Pancreas (tissue), 10 donors: ENCODE data around the gene BCL3. TPM values are rescaled to one million over a fixed set of nuclear protein-coding genes. Genes with fewer than 3 reads are reported as not detected.

Experiments used
- ATAC-seq, 4 donors: fragments of 200-7000 bp; cut with Tn5 transposase; one replicate each; pipeline versions ENCODE4 v1.8.0 to v1.9.1; 2020; ENCODE audit warnings: mild to moderate bottlenecking in 4 of 4, moderate library complexity in 4 of 4
- DNase-seq, 6 donors: peaks; one replicate each; pipeline ENCODE4 v3.0.0-alpha.2; 2020
- FAIRE-seq: peaks from 2 replicates; lab custom pipeline; 2012; peaks lifted over from hg19 to GRCh38; lab: Jason Lieb, UNC
- H3K27ac ChIP-seq, 4 donors: fragments of 200-600 bp; sonication (generic); 1 replicate in 3 of 4; 2 replicates in 1 of 4; pipeline versions ENCODE4 v1.5.0 to v1.8.0; 2020
- H3K27me3 ChIP-seq, 4 donors: fragments of 200-600 bp; one replicate each; pipeline ENCODE4 v1.8.0; 2021
- H3K36me3 ChIP-seq, 3 donors: fragments of 200-600 bp; sonication (generic) in 1 of 3; one replicate each; pipeline versions ENCODE4 v1.5.0 to v1.8.0; 2020 to 2021
- H3K4me1 ChIP-seq, 3 donors: fragments of 200-600 bp; one replicate each; pipeline ENCODE4 v1.8.0; 2021
- H3K4me3 ChIP-seq, 4 donors: fragments of 200-600 bp; sonication (generic) in 2 of 4; one replicate each; pipeline versions ENCODE4 v1.5.0 to v1.8.0; 2020 to 2021
- H3K9me3 ChIP-seq, 4 donors: fragments of 200-600 bp; one replicate each; pipeline ENCODE4 v1.8.0; 2021
- WGBS, 2 donors: extraction: QIAGEN DNeasy Blood & Tissue Kit; methylation state at CpG; one replicate each; pipeline ENCODE4 v1.1.7; 2013; 5-methylcytosine and 5-hydroxymethylcytosine counted together
- intact Hi-C, 3 donors: fragments of 100-400 bp; cut with DNase I; formaldehyde crosslinking; loops; one replicate each; pipeline versions ENCODE4 v1.11.1 to v1.14.2; 2022
- polyA plus RNA-seq, 2 donors: library from polyadenylated mRNA; stranded (reverse); fragments of 200-250 nt; gene quantifications; one replicate each; pipeline ENCODE4 v1.2.3, GENCODE V29; 2013
- total RNA-seq, 6 donors: library from RNA; stranded (reverse); fragmentation: NEBNext Ultra II Directional in 4 of 6; extraction: Animal tissue kit (Norgen Biotek cat#: 25700) in 4 of 6; gene quantifications; one replicate each; pipeline versions ENCODE4 v1.2.1 to v1.2.4, GENCODE V29; 2021 to 2023
- TF ChIP-seq, protein P1 (sequence below), 4 donors: fragments of 200-600 bp; sonication (generic) in 3 of 4; IDR thresholded peaks; one replicate each; pipeline versions ENCODE4 v1.5.0 to v1.8.0; 2021; ENCODE audit warnings: antibody characterized with exemption in 4 of 4
- donor health status: healthy with polysubstance abuse.
- donor health status: DM: no; HTN: no; CAD: no; lungs with moderate emphysema.
- donor health status: DM: no; HTN: no; CAD: no.
- donor health status: control.
- donor health status: control.
- donor health status: Bipolar disorder and iron deficiency.
- donor health status: DM: yes; HTN: yes; CAD: no.
- donor health status: DM: no; HTN: no; CAD: no.
- donor health status: DM: no; HTN: no; CAD: no.
- donor health status: DM: yes; HTN: yes; CAD: no.

The BCL3 gene
- total and polyA plus RNA-seq, 8 donors: 13.9 to 113 (median 36.5) TPM

- ATAC-seq: peak; percentile 79 to 90 (median 87)
- Histone ChIP-seq H3K27me3 (no peaks in the 10 kb centered on the region), H3K4me1 (peaks cover 8 to 18% (median 11%) of the 10 kb centered on the region in 3 donors), H3K36me3 (no peaks in the 10 kb centered on the region), H3K9me3 (no peaks in the 10 kb centered on the region), H3K27ac (peak overlapping the region in 3 of 4 donors; percentile 6 to 78 (median 71)), H3K4me3 (peak overlapping the region in 1 of 4 donors; percentile 30)
- 1 to 7% methylated on average over 18 of the region's 18 CpGs for WGBS, 2 donors
- intact Hi-C loops: no loop called here
- peak; percentile 75 to 92 (median 90) for DNase-seq
- TF ChIP-seq, protein P1, sequence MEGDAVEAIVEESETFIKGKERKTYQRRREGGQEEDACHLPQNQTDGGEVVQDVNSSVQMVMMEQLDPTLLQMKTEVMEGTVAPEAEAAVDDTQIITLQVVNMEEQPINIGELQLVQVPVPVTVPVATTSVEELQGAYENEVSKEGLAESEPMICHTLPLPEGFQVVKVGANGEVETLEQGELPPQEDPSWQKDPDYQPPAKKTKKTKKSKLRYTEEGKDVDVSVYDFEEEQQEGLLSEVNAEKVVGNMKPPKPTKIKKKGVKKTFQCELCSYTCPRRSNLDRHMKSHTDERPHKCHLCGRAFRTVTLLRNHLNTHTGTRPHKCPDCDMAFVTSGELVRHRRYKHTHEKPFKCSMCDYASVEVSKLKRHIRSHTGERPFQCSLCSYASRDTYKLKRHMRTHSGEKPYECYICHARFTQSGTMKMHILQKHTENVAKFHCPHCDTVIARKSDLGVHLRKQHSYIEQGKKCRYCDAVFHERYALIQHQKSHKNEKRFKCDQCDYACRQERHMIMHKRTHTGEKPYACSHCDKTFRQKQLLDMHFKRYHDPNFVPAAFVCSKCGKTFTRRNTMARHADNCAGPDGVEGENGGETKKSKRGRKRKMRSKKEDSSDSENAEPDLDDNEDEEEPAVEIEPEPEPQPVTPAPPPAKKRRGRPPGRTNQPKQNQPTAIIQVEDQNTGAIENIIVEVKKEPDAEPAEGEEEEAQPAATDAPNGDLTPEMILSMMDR (IDR thresholded peaks at IDR 0.05): no peak
- FAIRE-seq: no peak
Measured at GRCh38 chr19:44725251-44725650, 23.3 kb upstream of the BCL3 start.

- 25 to 43% methylated on average over 5 of the region's 5 CpGs for WGBS, 2 donors
- ATAC-seq (peak in 2 of 4 donors; percentile 5 to 18), DNase-seq (peak in 1 of 6 donors; percentile 36), FAIRE-seq (no peak)
- intact Hi-C loops: no loop called here
- H3K27me3 ChIP-seq: no peaks in the 10 kb centered on the region
- TF ChIP-seq, protein P1 (IDR thresholded peaks at IDR 0.05): no peak
- peaks cover 8 to 18% (median 11%) of the 10 kb centered on the region in 3 donors for H3K4me1 ChIP-seq
- peak overlapping the region in 1 of 4 donors; percentile 30 for H3K4me3 ChIP-seq
- H3K9me3 ChIP-seq: no peaks in the 10 kb centered on the region
- H3K27ac ChIP-seq: peak overlapping the region in 3 of 4 donors; percentile 6 to 78 (median 71)
- H3K36me3 ChIP-seq: no peaks in the 10 kb centered on the region
Measured at GRCh38 chr19:44725684-44726083, 22.8 kb upstream of the BCL3 start.

DNA sequence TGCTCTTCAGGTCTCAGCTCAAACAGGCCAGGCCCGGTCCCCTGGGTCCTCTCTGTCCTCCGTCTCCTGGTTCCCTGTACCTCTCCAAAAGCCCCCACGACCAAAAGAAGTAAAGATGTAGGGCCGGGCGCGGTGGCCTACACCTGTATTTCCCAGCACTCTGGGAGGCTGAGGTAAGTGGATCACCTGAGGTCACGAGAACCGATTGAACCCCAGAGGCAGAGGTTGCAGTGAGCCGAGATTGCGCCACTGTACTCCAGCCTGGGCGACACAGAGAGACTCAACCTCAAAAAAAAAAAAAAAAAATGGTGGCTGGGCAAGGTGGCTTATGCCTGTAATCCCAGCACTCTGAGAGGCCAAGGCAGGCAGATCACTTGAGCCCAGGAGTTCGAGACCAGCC is 22.0 kb upstream of the BCL3 start:
- WGBS, 2 donors: 80 to 83% methylated on average over 12 of the region's 12 CpGs
- Histone ChIP-seq H3K9me3 (no peaks in the 10 kb centered on the region), H3K36me3 (no peaks in the 10 kb centered on the region), H3K4me1 (peaks cover 8 to 18% (median 11%) of the 10 kb centered on the region in 3 donors), H3K27ac (peak overlapping the region in 2 of 4 donors; percentile 71 to 78), H3K27me3 (no peaks in the 10 kb centered on the region), H3K4me3 (no peak overlapping the region)
- TF ChIP-seq, protein P1 (IDR thresholded peaks at IDR 0.05): no peak
- DNase-seq (no peak), ATAC-seq (no peak), FAIRE-seq (no peak)
- intact Hi-C loops: no loop called here

- DNase-seq (no peak), ATAC-seq (no peak), FAIRE-seq (no peak)
- Histone ChIP-seq H3K27me3 (no peaks in the 10 kb centered on the region), H3K27ac (no peak overlapping the region), H3K9me3 (no peaks in the 10 kb centered on the region), H3K4me3 (no peak overlapping the region), H3K4me1 (peaks cover 8 to 18% (median 11%) of the 10 kb centered on the region in 3 donors), H3K36me3 (no peaks in the 10 kb centered on the region)
- 74 to 84% methylated on average over 6 of the region's 6 CpGs for WGBS, 2 donors
- TF ChIP-seq, protein P1 (IDR thresholded peaks at IDR 0.05): no peak
- intact Hi-C loops: no loop called here
Measured at GRCh38 chr19:44728178-44728577, 20.3 kb upstream of the BCL3 start.

GRCh38 chr19:44729516-44730033 is 18.9 kb upstream of the BCL3 start:
- Histone ChIP-seq H3K9me3 (no peaks in the 10 kb centered on the region), H3K27ac (no peak overlapping the region), H3K4me1 (peaks cover 0 to 12% (median 10%) of the 10 kb centered on the region in 3 donors), H3K36me3 (no peaks in the 10 kb centered on the region), H3K27me3 (no peaks in the 10 kb centered on the region), H3K4me3 (no peak overlapping the region)
- no peak for ATAC-seq
- FAIRE-seq: no peak
- intact Hi-C loops: no loop called here
- DNase-seq: no peak
- TF ChIP-seq, protein P1 (IDR thresholded peaks at IDR 0.05): no peak
- 93 to 98% methylated on average over 8 of the region's 8 CpGs for WGBS, 2 donors
